Testis (tissue), 3 donors: ENCODE measurements around the gene VASN. TPM values are rescaled to one million over a fixed set of nuclear protein-coding genes. Genes with fewer than 3 reads are reported as not detected.

ENCODE experiments used
- DNase-seq: peaks from one replicate; pipeline ENCODE4 v3.0.0-alpha.2; 2019
- H3K27ac ChIP-seq, 2 donors: fragments of 200-600 bp; sonication (generic); one replicate each; pipeline ENCODE4 v1.5.1; 2019
- H3K27me3 ChIP-seq: fragments of 200-600 bp; sonication (generic); one replicate; pipeline ENCODE4 v1.5.1; 2019
- H3K36me3 ChIP-seq: fragments of 200-600 bp; sonication (generic); one replicate; pipeline ENCODE4 v1.5.1; 2017; ENCODE audit warnings: low read depth; ENCODE audit errors: missing control alignments
- H3K4me1 ChIP-seq: fragments of 200-600 bp; sonication (generic); one replicate; pipeline ENCODE4 v1.5.1; 2019
- H3K4me3 ChIP-seq, 2 donors: fragments of 200-600 bp; sonication (generic); one replicate each; pipeline ENCODE4 v1.5.1; 2017 to 2019
- H3K9me3 ChIP-seq: fragments of 200-600 bp; sonication (generic); one replicate; pipeline ENCODE4 v1.5.1; 2017
- POLR2A ChIP-seq: fragments of 450-650 bp; IDR thresholded peaks from one replicate; pipeline ENCODE4 v1.6.1; 2017; ENCODE audit warnings: antibody characterized with exemption, mild to moderate bottlenecking, moderate library complexity
- WGBS, 2 donors: methylation state at CpG; one replicate each; pipeline ENCODE4 v1.1.5; 2018; 5-methylcytosine and 5-hydroxymethylcytosine counted together
- intact Hi-C: fragments of 100-400 bp; cut with DNase I; formaldehyde crosslinking; loops from one replicate; pipeline ENCODE4 v1.15.1; 2023; ENCODE audit warnings: low total_unique reads
- polyA plus RNA-seq: library from polyadenylated mRNA; stranded (reverse); fragments of 350-450 nt; fragmentation: Illumina TruSeq; extraction: RNeasy Lipid Tissue Mini Kit (QIAGEN cat#74804); gene quantifications from one replicate; pipeline ENCODE4 v1.2.3, GENCODE V29; 2014; ENCODE audit warnings: low read depth, low replicate concordance; ENCODE audit not compliant: insufficient read depth
- total RNA-seq, 2 donors: library from RNA; depleted of rRNA; stranded (reverse); fragments of >200 nt; gene quantifications; one replicate each; pipeline ENCODE4 v1.2.3, GENCODE V29; 2016
- TF ChIP-seq, protein P1 (sequence below), 3 experiments: fragments of 450-650 bp in 2 of 3; fragments of 200-600 bp in 1 of 3; sonication (generic) in 1 of 3; IDR thresholded peaks; one replicate each; pipeline ENCODE4 v1.5.1; 2016 to 2019; ENCODE audit warnings: antibody characterized with exemption in 3 of 3, mild to moderate bottlenecking in 2 of 3, moderate library complexity in 1 of 3

Gene VASN
- total and polyA plus RNA-seq, 3 donors from 2014 or later = 33.9 to 125 (median 103) TPM

GRCh38 chr16:4411684-4412083 lies 40.0 kb downstream of the VASN start:
- no peaks in the 10 kb centered on the region for H3K9me3 ChIP-seq
- no peaks in the 10 kb centered on the region for H3K36me3 ChIP-seq
- H3K4me3 ChIP-seq = no peak overlapping the region
- peak; percentile 87 for DNase-seq
- H3K4me1 ChIP-seq = peaks cover 48% of the 10 kb centered on the region
- intact Hi-C loops = no loop called here
- H3K27me3 ChIP-seq = no peaks in the 10 kb centered on the region
- peak overlapping the region; percentile 59 to 61 for H3K27ac ChIP-seq
- 27 to 44% methylated on average over 10 to 16 of the region's 16 CpGs for WGBS, 2 donors
- TF ChIP-seq, protein P1, sequence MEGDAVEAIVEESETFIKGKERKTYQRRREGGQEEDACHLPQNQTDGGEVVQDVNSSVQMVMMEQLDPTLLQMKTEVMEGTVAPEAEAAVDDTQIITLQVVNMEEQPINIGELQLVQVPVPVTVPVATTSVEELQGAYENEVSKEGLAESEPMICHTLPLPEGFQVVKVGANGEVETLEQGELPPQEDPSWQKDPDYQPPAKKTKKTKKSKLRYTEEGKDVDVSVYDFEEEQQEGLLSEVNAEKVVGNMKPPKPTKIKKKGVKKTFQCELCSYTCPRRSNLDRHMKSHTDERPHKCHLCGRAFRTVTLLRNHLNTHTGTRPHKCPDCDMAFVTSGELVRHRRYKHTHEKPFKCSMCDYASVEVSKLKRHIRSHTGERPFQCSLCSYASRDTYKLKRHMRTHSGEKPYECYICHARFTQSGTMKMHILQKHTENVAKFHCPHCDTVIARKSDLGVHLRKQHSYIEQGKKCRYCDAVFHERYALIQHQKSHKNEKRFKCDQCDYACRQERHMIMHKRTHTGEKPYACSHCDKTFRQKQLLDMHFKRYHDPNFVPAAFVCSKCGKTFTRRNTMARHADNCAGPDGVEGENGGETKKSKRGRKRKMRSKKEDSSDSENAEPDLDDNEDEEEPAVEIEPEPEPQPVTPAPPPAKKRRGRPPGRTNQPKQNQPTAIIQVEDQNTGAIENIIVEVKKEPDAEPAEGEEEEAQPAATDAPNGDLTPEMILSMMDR (IDR thresholded peaks at IDR 0.05) = no peak
- no peak for TF ChIP-seq POLR2A

GRCh38 chr16:4412159-4412558 lies 40.5 kb downstream of the VASN start:
- H3K9me3 ChIP-seq = no peaks in the 10 kb centered on the region
- H3K4me1 ChIP-seq = peaks cover 48% of the 10 kb centered on the region
- H3K27ac ChIP-seq = peak overlapping the region; percentile 59 to 61
- WGBS, 2 donors = 72 to 76% methylated on average over 8 of the region's 8 CpGs
- intact Hi-C loops = no loop called here
- TF ChIP-seq, protein P1 (IDR thresholded peaks at IDR 0.05) = no peak
- no peak for TF ChIP-seq POLR2A
- no peaks in the 10 kb centered on the region for H3K27me3 ChIP-seq
- DNase-seq = no peak
- H3K4me3 ChIP-seq = no peak overlapping the region
- no peaks in the 10 kb centered on the region for H3K36me3 ChIP-seq

- H3K27me3 ChIP-seq = no peaks in the 10 kb centered on the region
- no peaks in the 10 kb centered on the region for H3K36me3 ChIP-seq
- no peaks in the 10 kb centered on the region for H3K9me3 ChIP-seq
- TF ChIP-seq POLR2A = no peak
- TF ChIP-seq, protein P1 (IDR thresholded peaks at IDR 0.05) = no peak
- no peak overlapping the region for H3K4me3 ChIP-seq
- no peak for DNase-seq
- H3K4me1 ChIP-seq = peaks cover 44% of the 10 kb centered on the region
- 93 to 96% methylated on average over 4 of the region's 4 CpGs for WGBS, 2 donors
- no peak overlapping the region for H3K27ac ChIP-seq
- intact Hi-C loops = no loop called here
Observed at GRCh38 chr16:4412854-4413253, 41.2 kb downstream of the VASN start.

GRCh38 chr16:4414187-4414917 lies 42.7 kb downstream of the VASN start:
- Histone ChIP-seq H3K36me3 (no peaks in the 10 kb centered on the region), H3K27me3 (no peaks in the 10 kb centered on the region), H3K9me3 (no peaks in the 10 kb centered on the region), H3K4me3 (no peak overlapping the region), H3K27ac (no peak overlapping the region), H3K4me1 (peaks cover 38% of the 10 kb centered on the region)
- DNase-seq = no peak
- intact Hi-C loops = no loop called here
- TF ChIP-seq, protein P1 (IDR thresholded peaks at IDR 0.05) = no peak
- TF ChIP-seq POLR2A = no peak
- 87 to 93% methylated on average over 7 of the region's 7 CpGs for WGBS, 2 donors
